Activated T-cell treated with anti-CD3 and anti-CD28 coated beads for 4 hours (primary cell): ENCODE data around the gene CTRB2.
"Not testable (repeated sequence)": the region's sequence is repeated elsewhere in the genome, so short reads cannot be mapped to it uniquely, and the experiment has no call there.

Experiments
- DNase-seq: peaks from one replicate; pipeline ENCODE4 v3.0.0-alpha.2; 2020

Gene CTRB2

DNA sequence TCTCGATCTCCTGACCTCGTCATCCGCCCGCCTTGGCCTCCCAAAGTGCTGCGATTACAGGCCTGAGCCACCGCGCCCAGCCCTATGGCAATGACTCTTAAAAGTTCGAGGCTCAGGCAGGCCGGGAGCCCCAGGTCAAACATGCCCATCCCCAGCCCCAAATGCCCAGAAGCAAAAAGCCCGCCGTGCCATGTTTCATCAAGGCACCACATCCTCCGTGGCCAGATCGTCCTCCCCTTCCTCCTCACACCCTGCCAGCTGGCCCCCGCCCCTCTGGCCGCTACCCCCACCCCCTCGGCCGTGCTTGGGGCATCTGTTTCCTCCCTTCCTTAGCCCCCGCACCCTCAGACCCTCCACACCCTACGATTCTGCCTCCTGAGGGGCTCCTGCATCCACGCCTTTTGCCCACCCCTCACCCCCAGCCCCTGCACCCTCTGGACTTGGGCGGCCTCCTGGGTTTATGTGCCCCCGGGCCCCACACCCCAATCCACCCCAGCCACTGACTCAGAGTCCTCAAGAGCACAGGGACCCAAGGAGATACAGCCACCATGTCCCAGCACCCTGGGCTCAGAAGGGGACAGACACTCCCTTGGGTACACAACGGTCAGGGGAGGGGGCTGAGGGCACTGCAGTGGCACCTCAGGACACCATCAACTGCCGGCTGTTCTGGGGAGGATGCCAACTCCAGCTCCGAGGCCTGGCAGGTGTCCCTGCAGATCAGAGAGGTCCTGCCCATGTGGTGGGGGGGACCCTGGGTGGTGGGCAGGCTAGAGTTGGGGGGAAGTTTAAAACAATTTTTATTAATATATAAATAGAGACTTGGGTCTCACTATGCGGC lies 18.9 kb upstream of the CTRB2 start:
- DNase-seq, result no peak

DNA sequence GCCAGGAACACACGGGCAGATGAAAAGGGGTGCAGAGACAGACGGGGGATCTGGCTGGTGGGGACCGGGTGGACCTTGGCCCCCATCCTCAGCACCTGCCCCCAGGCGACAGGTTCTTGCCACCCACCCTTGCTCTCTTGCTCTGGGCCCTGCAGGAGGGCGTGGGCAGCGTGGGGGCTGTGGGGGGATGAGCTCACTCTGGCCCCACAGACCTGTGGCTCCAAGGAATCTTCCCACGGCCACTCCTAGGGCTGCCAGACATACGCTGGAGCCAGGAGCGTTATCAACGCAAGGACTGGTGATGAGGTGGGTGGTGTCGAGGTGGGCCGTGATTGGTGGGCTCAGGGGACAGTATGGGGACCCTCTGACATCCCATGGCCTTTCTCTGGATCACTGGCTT lies 18.1 kb upstream of the CTRB2 start:
- no peak for DNase-seq

DNA sequence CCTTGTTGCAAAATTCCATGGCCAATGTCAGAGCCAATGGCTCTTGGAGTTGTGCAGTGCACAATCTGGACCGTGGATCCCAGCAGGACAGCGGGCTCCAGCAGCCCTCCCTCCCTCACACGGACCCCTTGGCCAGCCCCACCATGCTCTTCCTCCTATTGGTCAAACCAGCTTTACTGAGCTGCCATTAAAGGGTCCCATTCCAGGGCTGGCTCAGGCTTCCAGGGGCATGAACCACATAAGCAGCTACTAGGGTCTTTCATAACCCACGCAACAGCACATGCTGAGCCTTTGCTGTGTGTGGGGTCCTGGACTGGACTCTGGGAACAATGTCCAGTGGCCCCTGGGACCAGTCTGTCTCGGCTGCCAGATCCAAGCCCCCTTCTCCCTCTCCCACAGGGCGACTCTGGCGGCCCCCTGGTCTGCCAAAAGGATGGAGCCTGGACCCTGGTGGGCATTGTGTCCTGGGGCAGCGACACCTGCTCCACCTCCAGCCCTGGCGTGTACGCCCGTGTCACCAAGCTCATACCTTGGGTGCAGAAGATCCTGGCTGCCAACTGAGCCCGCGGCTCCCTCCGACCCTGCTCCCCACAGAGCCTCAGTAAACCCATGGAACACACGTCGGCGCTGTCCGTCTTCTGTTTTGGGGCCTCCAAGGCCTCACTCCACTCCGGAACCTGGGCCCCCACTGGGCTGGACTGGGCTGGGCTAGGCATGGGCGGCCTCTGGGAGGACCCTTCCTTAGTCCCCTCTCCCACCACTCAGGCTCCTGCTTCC lies 17.5 kb upstream of the CTRB2 start:
- DNase-seq, result no peak

- DNase-seq, result not testable (repeated sequence)
Observed at GRCh38 chr16:75223129-75223528, 16.2 kb upstream of the CTRB2 start.

DNA sequence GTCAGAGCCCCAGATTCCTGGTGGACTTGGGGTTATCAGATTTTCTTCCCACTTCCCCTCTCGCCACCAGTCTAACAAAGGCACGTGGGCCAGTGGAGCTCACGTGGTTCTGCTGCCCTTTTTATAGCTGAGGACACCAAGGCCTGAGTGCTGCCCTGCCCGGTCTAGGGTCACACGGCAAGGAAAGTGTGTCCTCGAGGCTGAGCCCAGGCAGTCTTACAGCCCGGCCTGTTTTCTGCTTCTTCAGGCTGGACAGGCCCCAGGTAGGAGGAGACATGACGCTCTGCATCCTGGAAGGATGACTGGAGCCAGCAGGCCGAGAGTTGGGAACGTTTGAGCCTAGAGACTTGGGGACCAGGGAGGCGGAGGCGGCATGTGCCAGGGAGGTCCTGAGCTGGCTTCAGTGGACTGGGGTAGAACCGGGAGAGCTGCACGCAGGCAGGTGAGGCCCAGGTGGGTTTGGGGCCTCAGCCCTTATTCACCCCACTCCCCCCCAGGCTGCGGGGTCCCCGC lies 15.4 kb upstream of the CTRB2 start:
- DNase-seq, result no peak

DNA sequence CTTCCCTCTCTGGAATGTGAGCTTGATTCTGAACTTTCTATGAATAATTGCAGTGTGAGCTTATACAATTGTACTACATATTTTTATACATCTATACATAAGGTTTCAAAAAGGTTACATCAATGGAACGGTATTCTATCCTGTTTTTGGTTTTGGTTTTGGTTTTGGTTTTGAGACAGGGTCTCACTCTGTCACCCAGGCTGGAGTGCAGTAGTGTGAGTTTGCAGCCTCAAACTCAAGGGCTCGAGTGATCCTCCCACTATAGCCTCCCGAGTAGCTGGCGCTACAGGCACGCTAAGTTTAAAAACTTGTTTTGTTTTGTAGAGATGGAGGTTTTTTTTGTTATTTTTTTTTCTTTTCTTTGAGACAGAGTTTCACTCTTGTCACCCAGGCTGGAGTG lies 12.9 kb upstream of the CTRB2 start:
- DNase-seq, result no peak

DNA sequence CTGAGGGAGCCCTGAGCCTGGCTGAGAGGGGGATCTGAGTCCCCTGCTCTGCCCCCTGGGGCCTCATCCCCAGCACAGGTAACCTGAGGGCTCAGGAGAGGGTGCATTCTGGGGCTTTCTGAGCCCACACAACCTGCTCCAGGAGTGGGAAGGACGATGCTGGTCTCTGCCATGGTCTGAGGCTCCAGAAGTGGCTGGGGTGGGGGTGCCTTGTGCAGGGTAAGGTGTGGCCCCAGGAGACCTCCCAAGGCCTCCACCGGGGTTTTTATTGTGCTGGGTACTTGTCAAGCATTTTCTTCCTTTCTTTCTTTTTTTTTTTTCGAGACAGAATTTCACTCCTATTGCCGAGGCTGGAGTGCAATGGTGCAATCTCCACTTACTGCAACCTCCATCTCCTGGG lies 12.1 kb upstream of the CTRB2 start:
- no peak for DNase-seq

GRCh38 chr16:75218256-75219076 lies 11.5 kb upstream of the CTRB2 start, which contains the start of gene CTRB1:
Gene CTRB1 (plus strand): TSS chr16:75218988. CDS start chr16:75219008, 20 bp downstream.
- no peak for DNase-seq

GRCh38 chr16:75217389-75217851 lies 10.5 kb upstream of the CTRB2 start:
- DNase-seq, result no peak

GRCh38 chr16:75216576-75216975 lies 9.6 kb upstream of the CTRB2 start:
- no peak for DNase-seq

DNA sequence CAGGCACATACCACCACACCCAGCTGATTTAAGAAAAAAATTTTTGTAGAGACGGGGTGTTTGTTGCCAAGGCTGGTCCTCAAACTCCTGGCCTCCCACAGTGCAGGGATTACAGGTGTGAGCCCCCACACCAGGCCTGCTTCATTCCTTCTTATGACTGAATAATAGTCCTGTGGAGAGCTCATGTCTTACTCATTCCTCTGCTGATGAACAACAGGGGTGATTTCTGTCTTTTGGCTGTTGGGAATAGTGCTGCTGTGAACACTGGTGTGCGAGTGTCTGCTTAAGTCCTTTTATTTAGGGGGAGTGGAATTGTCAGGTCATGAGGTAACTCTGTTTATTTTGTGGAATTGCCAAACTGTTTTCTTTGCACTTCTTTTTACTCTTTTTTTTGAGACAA lies 9.2 kb upstream of the CTRB2 start:
- no peak for DNase-seq

GRCh38 chr16:75211286-75211685 lies 4.3 kb upstream of the CTRB2 start:
- DNase-seq, result not testable (repeated sequence)

DNA sequence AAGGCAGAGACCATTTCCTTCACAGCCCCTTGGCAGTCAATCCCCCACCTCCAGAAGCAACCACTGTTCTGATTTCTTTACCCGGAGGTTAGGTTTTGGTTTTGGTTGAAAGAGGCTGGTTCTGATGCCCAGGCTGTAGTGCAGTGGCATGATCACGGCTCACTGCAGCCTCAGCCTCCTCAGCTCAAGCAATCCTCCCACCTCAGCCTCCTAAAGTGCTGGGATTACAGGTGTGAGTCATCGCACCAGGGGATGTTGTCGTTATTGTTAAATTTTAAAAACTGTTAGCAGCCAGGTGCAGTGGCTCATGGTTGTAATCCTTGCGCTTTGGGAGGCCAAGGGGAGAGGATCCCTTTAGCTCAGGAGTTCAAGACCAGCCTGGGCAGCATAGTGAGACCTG lies 3.0 kb upstream of the CTRB2 start:
- no peak for DNase-seq

DNA sequence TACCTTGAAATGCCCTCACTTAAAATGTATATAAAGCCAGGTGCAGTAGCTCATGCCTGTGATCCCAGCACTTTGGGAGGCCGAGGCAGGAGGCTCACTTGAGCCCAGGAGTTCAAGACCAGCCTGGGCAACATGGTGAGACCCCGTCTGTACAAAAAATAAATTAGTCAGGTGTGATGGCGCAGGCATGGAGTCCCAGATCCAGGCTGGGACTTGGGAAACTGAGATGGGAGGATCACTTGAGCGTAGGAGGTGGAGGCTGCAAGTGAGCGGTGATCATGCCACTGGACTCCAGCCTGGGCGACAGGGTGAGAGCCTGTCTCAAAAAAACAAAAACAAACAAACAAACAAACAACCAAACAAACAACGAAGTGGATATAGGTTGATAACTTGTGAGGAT lies 2.6 kb upstream of the CTRB2 start:
- DNase-seq, result not testable (repeated sequence)

- DNase-seq, result no peak
Observed at GRCh38 chr16:75208861-75209505, 2.0 kb upstream of the CTRB2 start.

GRCh38 chr16:75208242-75208825 lies 1.4 kb upstream of the CTRB2 start:
- DNase-seq, result no peak

DNA sequence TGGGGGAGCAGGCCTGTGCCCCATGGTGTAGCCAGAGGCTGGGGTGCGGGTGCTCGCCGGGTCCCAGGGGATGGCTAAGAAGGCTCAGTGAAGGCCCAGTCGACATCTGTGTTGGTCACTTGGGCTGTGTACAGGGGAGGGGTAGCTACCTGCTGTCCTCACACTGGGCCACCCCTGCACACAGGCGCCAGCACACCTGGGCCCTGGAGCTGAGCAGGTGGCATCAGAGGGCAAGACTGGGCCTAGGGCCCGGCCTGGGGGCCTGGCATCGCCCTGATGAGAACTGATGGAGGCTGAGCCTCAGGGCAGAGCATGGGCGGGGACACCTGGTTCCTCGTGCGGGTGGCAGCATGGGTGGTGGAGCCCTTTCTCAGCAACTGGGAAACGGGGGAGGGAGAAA lies 870 bp upstream of the CTRB2 start:
- no peak for DNase-seq

GRCh38 chr16:75205961-75206748 lies 806 bp downstream of the CTRB2 start:
- DNase-seq, result not testable (repeated sequence)

GRCh38 chr16:75205438-75205837 lies 1.5 kb downstream of the CTRB2 start:
- DNase-seq, result not testable (repeated sequence)

DNA sequence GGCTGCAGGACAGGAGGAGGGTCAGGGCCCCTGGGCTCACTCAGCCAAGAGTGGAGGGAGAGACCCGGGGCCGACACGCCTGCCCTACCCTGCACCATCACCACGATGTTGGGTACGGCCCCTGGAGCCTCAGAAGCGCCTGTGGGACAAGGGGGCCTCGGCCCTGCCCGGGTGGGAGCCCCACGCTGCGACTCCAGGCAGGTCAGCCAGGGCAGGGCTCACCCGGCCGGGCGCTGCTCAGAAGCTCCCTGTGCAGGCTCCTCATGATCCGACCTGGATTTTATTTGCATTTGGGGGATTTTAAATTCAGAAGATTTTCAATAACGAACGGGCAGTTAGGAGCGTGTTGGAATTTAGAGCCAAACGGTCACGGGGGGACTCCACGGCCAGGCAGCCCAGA lies 2.1 kb downstream of the CTRB2 start:
- not testable (repeated sequence) for DNase-seq

GRCh38 chr16:75204410-75204758 lies 2.6 kb downstream of the CTRB2 start:
- DNase-seq, result no peak
